Hepatocyte (in vitro differentiated cells): ENCODE results near the gene CCDC144A.

ENCODE experiments used
- EZH2phosphoT487 ChIP-seq: fragments of 200-600 bp; sonication (generic); IDR thresholded peaks from one replicate; pipeline ENCODE4 v1.6.1; 2018; ENCODE audit warnings: antibody characterized with exemption, mild to moderate bottlenecking, low read depth, moderate library complexity; ENCODE audit not compliant: unreplicated experiment, severe bottlenecking
- TF ChIP-seq, protein P1 (sequence below): fragments of 200-600 bp; sonication (generic); IDR thresholded peaks from 2 replicates; pipeline ENCODE4 v1.5.1; 2016; ENCODE audit warnings: antibody characterized with exemption, mild to moderate bottlenecking; ENCODE audit not compliant: poor library complexity

DNA sequence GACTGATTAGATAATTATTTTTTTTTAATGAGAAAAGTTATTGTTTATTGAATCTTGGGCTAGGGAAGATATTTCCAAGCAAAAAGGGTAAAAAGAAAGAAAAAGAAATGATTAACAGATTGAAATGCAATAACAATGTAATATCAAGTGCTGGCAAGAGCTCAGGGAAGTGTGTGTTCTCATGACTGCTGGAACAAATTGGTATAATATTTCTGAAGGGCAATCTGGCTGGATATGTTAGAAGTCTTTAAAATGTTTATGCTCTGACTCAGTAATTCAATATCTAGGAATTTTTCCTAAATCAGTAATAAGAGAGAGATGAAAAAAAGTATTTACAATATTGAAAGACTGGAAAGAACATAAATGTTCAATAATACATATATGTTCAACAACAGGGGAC is 28.8 kb upstream of the CCDC144A start:
- TF ChIP-seq, protein P1, sequence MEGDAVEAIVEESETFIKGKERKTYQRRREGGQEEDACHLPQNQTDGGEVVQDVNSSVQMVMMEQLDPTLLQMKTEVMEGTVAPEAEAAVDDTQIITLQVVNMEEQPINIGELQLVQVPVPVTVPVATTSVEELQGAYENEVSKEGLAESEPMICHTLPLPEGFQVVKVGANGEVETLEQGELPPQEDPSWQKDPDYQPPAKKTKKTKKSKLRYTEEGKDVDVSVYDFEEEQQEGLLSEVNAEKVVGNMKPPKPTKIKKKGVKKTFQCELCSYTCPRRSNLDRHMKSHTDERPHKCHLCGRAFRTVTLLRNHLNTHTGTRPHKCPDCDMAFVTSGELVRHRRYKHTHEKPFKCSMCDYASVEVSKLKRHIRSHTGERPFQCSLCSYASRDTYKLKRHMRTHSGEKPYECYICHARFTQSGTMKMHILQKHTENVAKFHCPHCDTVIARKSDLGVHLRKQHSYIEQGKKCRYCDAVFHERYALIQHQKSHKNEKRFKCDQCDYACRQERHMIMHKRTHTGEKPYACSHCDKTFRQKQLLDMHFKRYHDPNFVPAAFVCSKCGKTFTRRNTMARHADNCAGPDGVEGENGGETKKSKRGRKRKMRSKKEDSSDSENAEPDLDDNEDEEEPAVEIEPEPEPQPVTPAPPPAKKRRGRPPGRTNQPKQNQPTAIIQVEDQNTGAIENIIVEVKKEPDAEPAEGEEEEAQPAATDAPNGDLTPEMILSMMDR = no peak
- TF ChIP-seq EZH2phosphoT487 = no peak
